Breast epithelium (tissue), 3 donors: Measurements from ENCODE around the gene BEST4.

Source experiments
- POLR2A ChIP-seq: fragments of 450-650 bp; IDR thresholded peaks from one replicate; pipeline ENCODE4 v1.6.1; 2016; ENCODE audit warnings: antibody characterized with exemption, mild to moderate bottlenecking, moderate library complexity
- TF ChIP-seq, protein P1 (sequence below), 3 donors: fragments of 450-650 bp; IDR thresholded peaks; one replicate each; pipeline ENCODE4 v1.5.1; 2016 to 2017; ENCODE audit warnings: antibody characterized with exemption in 3 of 3, mild to moderate bottlenecking in 3 of 3, moderate library complexity in 3 of 3

GRCh38 chr1:44822131-44822701 is 34.2 kb upstream of the BEST4 start:
- TF ChIP-seq, protein P1, sequence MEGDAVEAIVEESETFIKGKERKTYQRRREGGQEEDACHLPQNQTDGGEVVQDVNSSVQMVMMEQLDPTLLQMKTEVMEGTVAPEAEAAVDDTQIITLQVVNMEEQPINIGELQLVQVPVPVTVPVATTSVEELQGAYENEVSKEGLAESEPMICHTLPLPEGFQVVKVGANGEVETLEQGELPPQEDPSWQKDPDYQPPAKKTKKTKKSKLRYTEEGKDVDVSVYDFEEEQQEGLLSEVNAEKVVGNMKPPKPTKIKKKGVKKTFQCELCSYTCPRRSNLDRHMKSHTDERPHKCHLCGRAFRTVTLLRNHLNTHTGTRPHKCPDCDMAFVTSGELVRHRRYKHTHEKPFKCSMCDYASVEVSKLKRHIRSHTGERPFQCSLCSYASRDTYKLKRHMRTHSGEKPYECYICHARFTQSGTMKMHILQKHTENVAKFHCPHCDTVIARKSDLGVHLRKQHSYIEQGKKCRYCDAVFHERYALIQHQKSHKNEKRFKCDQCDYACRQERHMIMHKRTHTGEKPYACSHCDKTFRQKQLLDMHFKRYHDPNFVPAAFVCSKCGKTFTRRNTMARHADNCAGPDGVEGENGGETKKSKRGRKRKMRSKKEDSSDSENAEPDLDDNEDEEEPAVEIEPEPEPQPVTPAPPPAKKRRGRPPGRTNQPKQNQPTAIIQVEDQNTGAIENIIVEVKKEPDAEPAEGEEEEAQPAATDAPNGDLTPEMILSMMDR (IDR thresholded peaks at IDR 0.05) = no peak
- TF ChIP-seq POLR2A = no peak
